SW 1271 (cell line): ENCODE measurements around the gene LEPR.
"Not testable (repeated sequence)": the region's sequence is repeated elsewhere in the genome, so short reads cannot be mapped to it uniquely, and the experiment has no call there.

ENCODE experiments used
- DNase-seq, 2 experiments: peaks; one replicate each; lab custom pipeline; 2025; lab: John Stamatoyannopoulos, UW

Gene LEPR

GRCh38 chr1:65420590-65421350, at the start of gene LEPR, which contains the start of gene LEPROT:
Gene LEPR (plus strand): TSS chr1:65420668. CDS start chr1:65565566, 144,898 bp downstream.
Gene LEPROT (plus strand): TSS chr1:65420668. CDS start chr1:65420725, 57 bp downstream.
- no peak for DNase-seq

- DNase-seq = no peak
These were observed 48.9 kb upstream of the LEPR start for GRCh38 chr1:65371544-65371943.

GRCh38 chr1:65372557-65372956, 47.9 kb upstream of the LEPR start:
- no peak for DNase-seq

- no peak for DNase-seq
These were observed 42.8 kb upstream of the LEPR start for GRCh38 chr1:65377496-65378246.

- DNase-seq = no peak
These were observed 42.1 kb upstream of the LEPR start for GRCh38 chr1:65378247-65378946.

- not testable (repeated sequence) for DNase-seq
These were observed 36.0 kb upstream of the LEPR start for GRCh38 chr1:65384426-65384825.

- no peak for DNase-seq
These were observed 34.0 kb upstream of the LEPR start for GRCh38 chr1:65386439-65386838.

- no peak for DNase-seq
These were observed 32.6 kb upstream of the LEPR start for GRCh38 chr1:65387821-65388220.

GRCh38 chr1:65388908-65389695, 31.4 kb upstream of the LEPR start:
- DNase-seq = no peak

GRCh38 chr1:65392497-65392896, 28.0 kb upstream of the LEPR start:
- DNase-seq = no peak

- no peak for DNase-seq
These were observed 27.1 kb upstream of the LEPR start for GRCh38 chr1:65393347-65393746.

GRCh38 chr1:65393928-65394327, 26.5 kb upstream of the LEPR start:
- DNase-seq = no peak

- no peak for DNase-seq
These were observed 24.4 kb upstream of the LEPR start for GRCh38 chr1:65395887-65396612.

GRCh38 chr1:65398083-65398482, 22.4 kb upstream of the LEPR start:
- no peak for DNase-seq

GRCh38 chr1:65399003-65399402, 21.5 kb upstream of the LEPR start:
- no peak for DNase-seq

GRCh38 chr1:65401612-65402011, 18.9 kb upstream of the LEPR start:
- DNase-seq = no peak

GRCh38 chr1:65404941-65405340, 15.5 kb upstream of the LEPR start:
- DNase-seq = no peak

GRCh38 chr1:65407877-65408276, 12.6 kb upstream of the LEPR start:
- DNase-seq = no peak

- DNase-seq = no peak
These were observed 11.2 kb upstream of the LEPR start for GRCh38 chr1:65409314-65409713.

GRCh38 chr1:65409816-65410326, 10.6 kb upstream of the LEPR start:
- DNase-seq = no peak
